Mesendoderm (in vitro differentiated cells): ENCODE results near the gene DOK5.

ENCODE experiments used
- DNase-seq: peaks from one replicate; pipeline ENCODE4 v3.0.0; 2013
- H2AK5ac ChIP-seq: 2 replicates; pipeline ENCODE4 v1.6.1; 2013; ENCODE audit warnings: low read length, inconsistent platforms
- H2BK120ac ChIP-seq: 2 replicates; pipeline ENCODE4 v1.6.1; 2013; ENCODE audit warnings: low read depth, mild to moderate bottlenecking, low read length, moderate library complexity, mixed read lengths
- H2BK15ac ChIP-seq: replicated peaks from 2 replicates; pipeline ENCODE4 v1.6.1; 2013; ENCODE audit warnings: low read depth, mild to moderate bottlenecking, moderate library complexity
- H2BK5ac ChIP-seq: 2 replicates; pipeline ENCODE4 v1.6.1; 2013; ENCODE audit warnings: low read length, inconsistent platforms
- H3K18ac ChIP-seq: 2 replicates; pipeline ENCODE4 v1.6.1; 2013; ENCODE audit warnings: mild to moderate bottlenecking, low read length, mixed read lengths
- H3K23ac ChIP-seq: one replicate; pipeline ENCODE4 v1.6.1; 2013; ENCODE audit warnings: low read length
- H3K27ac ChIP-seq: 2 replicates; pipeline ENCODE4 v1.5.1; 2013; ENCODE audit warnings: low read depth, mild to moderate bottlenecking, inconsistent platforms, low read length, moderate library complexity
- H3K27me3 ChIP-seq: 2 replicates; pipeline ENCODE4 v1.6.1; 2013; ENCODE audit warnings: low read length, control low read depth, mild to moderate bottlenecking, inconsistent platforms; ENCODE audit not compliant: insufficient read depth, poor library complexity
- H3K36me3 ChIP-seq: 2 replicates; pipeline ENCODE4 v1.6.1; 2013; ENCODE audit warnings: low read length, inconsistent platforms; ENCODE audit not compliant: control insufficient read depth, insufficient read depth
- H3K4ac ChIP-seq: one replicate; pipeline ENCODE4 v1.6.1; 2013; ENCODE audit warnings: low read depth, mild to moderate bottlenecking, low read length, moderate library complexity
- H3K4me1 ChIP-seq: 2 replicates; pipeline ENCODE4 v1.6.1; 2013; ENCODE audit warnings: low read depth, low read length, inconsistent platforms; ENCODE audit not compliant: control insufficient read depth
- H3K4me2 ChIP-seq: 2 replicates; pipeline ENCODE4 v1.6.1; 2013; ENCODE audit warnings: low read length
- H3K4me3 ChIP-seq: 2 replicates; pipeline ENCODE4 v1.5.1; 2013; ENCODE audit warnings: mild to moderate bottlenecking, low read length
- H3K56ac ChIP-seq: one replicate; pipeline ENCODE4 v1.6.1; 2013; ENCODE audit warnings: low read length
- H3K79me1 ChIP-seq: 2 replicates; pipeline ENCODE4 v1.6.1; 2013; ENCODE audit warnings: low read length, inconsistent platforms
- H3K79me2 ChIP-seq: 2 replicates; pipeline ENCODE4 v1.6.1; 2013; ENCODE audit warnings: mild to moderate bottlenecking, low read length; ENCODE audit not compliant: control insufficient read depth, insufficient read depth
- H3K9ac ChIP-seq: 2 replicates; pipeline ENCODE4 v1.6.1; 2013; ENCODE audit warnings: low read length, inconsistent platforms
- H4K5ac ChIP-seq: one replicate; pipeline ENCODE4 v1.6.1; 2013; ENCODE audit warnings: low read length
- H4K8ac ChIP-seq: one replicate; pipeline ENCODE4 v1.6.1; 2013; ENCODE audit warnings: low read depth, mild to moderate bottlenecking, control low read depth, low read length, moderate library complexity
- WGBS: extraction: QIAGEN DNeasy Blood & Tissue Kit; methylation state at CpG from one replicate; pipeline ENCODE4 v1.1.7; 2013; ENCODE audit warnings: low lambda C conversion rate, missing lambda C conversion rate; ENCODE audit not compliant: insufficient coverage; ENCODE audit errors: extremely low coverage; 5-methylcytosine and 5-hydroxymethylcytosine counted together

Gene DOK5

DNA sequence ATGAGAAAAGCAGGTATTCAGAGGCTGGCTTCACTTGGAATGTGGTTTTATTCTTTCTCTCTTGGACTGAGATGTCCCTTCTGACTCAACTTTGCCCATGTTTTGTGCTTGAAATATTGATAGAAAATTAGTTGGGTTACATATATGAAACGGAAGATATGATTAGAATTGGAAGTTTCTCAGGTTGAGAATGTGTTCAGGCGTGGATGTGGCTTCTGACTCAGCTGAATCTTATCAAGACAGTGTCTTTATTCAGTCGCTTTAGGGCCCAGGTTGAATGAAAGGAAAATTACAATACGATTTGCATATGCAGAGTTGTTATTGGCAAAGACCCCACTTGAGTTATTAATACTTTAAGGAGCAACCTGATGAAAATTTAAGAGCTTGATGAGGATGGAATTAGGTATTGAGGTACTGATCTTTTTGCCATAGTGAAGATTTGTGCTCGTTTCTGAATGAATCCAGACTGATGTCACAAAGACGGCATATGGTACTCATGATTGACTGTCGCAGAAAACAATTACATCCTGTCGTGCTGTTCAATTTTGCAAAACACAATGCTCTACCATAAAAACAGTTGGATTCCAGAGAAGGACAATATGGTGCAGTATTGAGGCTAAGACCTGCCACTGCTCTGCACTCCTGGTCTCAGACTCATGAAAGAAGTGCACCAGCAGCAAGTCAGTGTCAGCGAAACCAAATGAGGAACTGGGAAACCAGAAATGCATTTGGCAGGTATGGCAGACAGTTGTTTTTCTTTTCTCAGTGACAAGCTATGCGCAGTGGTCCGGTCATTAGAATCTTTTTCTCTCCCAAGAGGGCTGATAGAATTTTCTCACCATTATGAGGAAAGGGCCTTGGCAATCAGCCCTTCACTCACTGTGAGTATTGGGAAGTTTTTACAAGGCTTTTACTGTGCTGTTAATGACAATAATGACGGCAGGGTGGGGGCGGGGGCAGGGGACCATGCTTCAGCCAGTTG, 158.3 kb downstream of the DOK5 start:
- Histone ChIP-seq H3K79me2 (no peaks in the 10 kb centered on the region), H3K36me3 (no peaks in the 10 kb centered on the region), H4K8ac (no peak overlapping the region), H3K56ac (no peak overlapping the region), H3K4me2 (no peak overlapping the region), H3K18ac (no peak overlapping the region), H3K4me1 (no peaks in the 10 kb centered on the region), H2AK5ac (no peak overlapping the region), H3K4ac (no peak overlapping the region), H2BK120ac (no peak overlapping the region), H3K27ac (no peak overlapping the region), H3K23ac (no peak overlapping the region), H2BK5ac (no peak overlapping the region), H4K5ac (no peak overlapping the region), H2BK15ac (no peak overlapping the region), H3K79me1 (no peaks in the 10 kb centered on the region), H3K4me3 (no peak overlapping the region), H3K9ac (no peak overlapping the region), H3K27me3 (no peaks in the 10 kb centered on the region)
- no peak for DNase-seq
- WGBS: 100% methylated on average over 1 of the region's 13 CpGs

DNA sequence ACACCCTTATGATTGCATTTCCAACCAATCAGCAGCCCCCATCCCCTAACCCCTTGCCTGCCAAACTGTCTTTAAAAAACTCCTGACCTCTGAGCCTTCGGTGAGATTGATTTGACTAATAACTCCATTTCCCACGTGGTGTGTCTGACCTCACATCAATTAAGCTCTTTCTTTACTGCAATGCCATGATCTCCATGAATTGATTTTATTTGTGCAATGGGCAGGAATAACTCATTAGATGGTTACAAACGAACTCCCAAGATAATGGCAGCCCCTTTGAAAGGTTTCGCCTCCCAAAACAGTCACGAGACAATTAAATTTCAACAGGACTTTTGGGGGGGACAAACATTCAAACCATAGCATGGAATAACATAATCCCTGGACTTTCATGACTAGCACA, 161.2 kb downstream of the DOK5 start:
- DNase-seq: no peak
- H3K4me1 ChIP-seq: no peaks in the 10 kb centered on the region
- WGBS: no CpG with 5 or more reads among the region's 5 CpGs

GRCh38 chr20:54639941-54640340, 164.5 kb downstream of the DOK5 start:
- H2BK120ac ChIP-seq: no peak overlapping the region
- H2AK5ac ChIP-seq: no peak overlapping the region
- H3K4me2 ChIP-seq: no peak overlapping the region
- no peak overlapping the region for H2BK5ac ChIP-seq
- H3K36me3 ChIP-seq: no peaks in the 10 kb centered on the region
- no peak overlapping the region for H4K5ac ChIP-seq
- no peak overlapping the region for H3K56ac ChIP-seq
- no peak overlapping the region for H4K8ac ChIP-seq
- H3K4me3 ChIP-seq: no peak overlapping the region
- no peak overlapping the region for H2BK15ac ChIP-seq
- no peak overlapping the region for H3K4ac ChIP-seq
- no peaks in the 10 kb centered on the region for H3K79me2 ChIP-seq
- no peaks in the 10 kb centered on the region for H3K27me3 ChIP-seq
- no peaks in the 10 kb centered on the region for H3K4me1 ChIP-seq
- H3K18ac ChIP-seq: no peak overlapping the region
- no CpG with 5 or more reads among the region's 8 CpGs for WGBS
- no peak for DNase-seq
- no peaks in the 10 kb centered on the region for H3K79me1 ChIP-seq
- H3K23ac ChIP-seq: no peak overlapping the region
- no peak overlapping the region for H3K27ac ChIP-seq
- H3K9ac ChIP-seq: no peak overlapping the region

More for the DNA sequence above, 161.2 kb downstream of the DOK5 start:
- Histone ChIP-seq H4K8ac (no peak overlapping the region), H3K27ac (no peak overlapping the region), H3K79me2 (no peaks in the 10 kb centered on the region), H2BK5ac (no peak overlapping the region), H3K18ac (no peak overlapping the region), H2BK120ac (no peak overlapping the region), H3K4me2 (no peak overlapping the region), H3K4ac (no peak overlapping the region), H3K36me3 (no peaks in the 10 kb centered on the region), H4K5ac (no peak overlapping the region), H3K27me3 (no peaks in the 10 kb centered on the region), H3K79me1 (no peaks in the 10 kb centered on the region), H3K56ac (no peak overlapping the region), H3K23ac (no peak overlapping the region), H2BK15ac (no peak overlapping the region), H3K9ac (no peak overlapping the region), H3K4me3 (no peak overlapping the region), H2AK5ac (no peak overlapping the region)

GRCh38 chr20:54640800-54641199, 165.4 kb downstream of the DOK5 start:
- DNase-seq: no peak
- no CpG with 5 or more reads among the region's 2 CpGs for WGBS
- no peak overlapping the region for H3K9ac ChIP-seq

DNA sequence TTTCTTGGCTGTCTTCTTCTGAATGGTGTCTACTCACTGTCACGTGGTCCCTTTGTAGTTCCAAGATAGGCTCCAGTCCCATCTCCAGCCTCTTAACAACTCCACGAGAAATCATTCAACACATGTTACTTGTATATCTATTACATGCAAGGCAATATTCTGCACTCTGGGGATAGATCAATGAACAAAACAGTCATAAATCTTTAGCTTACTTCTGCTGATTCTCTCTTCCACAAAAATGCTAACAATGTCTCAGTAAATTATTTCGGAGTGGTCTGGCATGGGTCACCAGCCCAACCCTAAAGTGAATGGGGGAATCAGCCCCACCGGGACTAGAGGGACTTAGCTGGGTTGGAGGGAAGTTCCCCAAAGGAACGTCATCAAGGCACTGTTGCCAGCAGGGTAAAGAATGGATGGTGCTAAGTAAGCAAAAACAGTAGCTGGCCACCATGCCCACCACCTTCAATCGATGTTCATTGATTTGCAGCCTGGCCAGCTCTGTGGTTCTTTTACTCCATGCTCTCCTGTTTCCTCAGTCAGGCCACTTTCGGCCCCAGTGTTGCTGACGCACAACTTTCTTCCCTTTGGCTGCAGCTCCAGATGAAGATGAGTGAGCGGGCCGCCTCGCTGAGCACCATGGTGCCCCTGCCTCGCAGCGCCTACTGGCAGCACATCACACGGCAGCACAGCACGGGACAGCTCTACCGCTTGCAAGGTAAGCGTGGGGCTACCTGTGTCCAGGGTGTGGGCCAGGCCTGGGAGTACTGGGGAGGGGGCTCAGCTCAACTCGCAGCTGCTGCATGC, 167.7 kb downstream of the DOK5 start:
- Histone ChIP-seq H3K4me2 (no peak overlapping the region), H3K4ac (no peak overlapping the region), H3K23ac (no peak overlapping the region), H2BK120ac (no peak overlapping the region), H2BK15ac (no peak overlapping the region), H3K18ac (no peak overlapping the region), H3K27me3 (no peaks in the 10 kb centered on the region), H2BK5ac (no peak overlapping the region), H3K4me3 (no peak overlapping the region), H3K4me1 (no peaks in the 10 kb centered on the region), H3K79me1 (no peaks in the 10 kb centered on the region), H3K36me3 (no peaks in the 10 kb centered on the region), H4K5ac (no peak overlapping the region), H4K8ac (no peak overlapping the region), H3K56ac (no peak overlapping the region), H2AK5ac (no peak overlapping the region), H3K9ac (no peak overlapping the region), H3K27ac (no peak overlapping the region), H3K79me2 (no peaks in the 10 kb centered on the region)
- WGBS: no CpG with 5 or more reads among the region's 18 CpGs
- no peak for DNase-seq

More at GRCh38 chr20:54640800-54641199, 165.4 kb downstream of the DOK5 start:
- Histone ChIP-seq H2BK15ac (no peak overlapping the region), H3K79me2 (no peaks in the 10 kb centered on the region), H3K4me2 (no peak overlapping the region), H3K18ac (no peak overlapping the region), H3K36me3 (no peaks in the 10 kb centered on the region), H2AK5ac (no peak overlapping the region), H3K4me1 (no peaks in the 10 kb centered on the region), H3K79me1 (no peaks in the 10 kb centered on the region), H2BK5ac (no peak overlapping the region), H3K27ac (no peak overlapping the region), H3K23ac (no peak overlapping the region), H3K27me3 (no peaks in the 10 kb centered on the region), H3K56ac (no peak overlapping the region), H4K8ac (no peak overlapping the region), H3K4ac (no peak overlapping the region), H3K4me3 (no peak overlapping the region), H2BK120ac (no peak overlapping the region), H4K5ac (no peak overlapping the region)
